Neuronal stem cell (in vitro differentiated cells): ENCODE data around the gene ZNF574.
"Not testable (repeated sequence)": the region's sequence is repeated elsewhere in the genome, so short reads cannot be mapped to it uniquely, and the experiment has no call there.

Experiments
- DNase-seq: peaks from one replicate; pipeline ENCODE4 v3.0.0-alpha.2; 2013; ENCODE audit warnings: low spot score
- H2AFZ ChIP-seq: one replicate; pipeline ENCODE4 v1.6.1; 2013; ENCODE audit warnings: mild to moderate bottlenecking, low read length, inconsistent platforms
- H2AK5ac ChIP-seq: 2 replicates; pipeline ENCODE4 v1.6.1; 2013; ENCODE audit warnings: low read depth, mild to moderate bottlenecking, inconsistent platforms, low read length, moderate library complexity, mixed read lengths
- H2BK120ac ChIP-seq: 2 replicates; pipeline ENCODE4 v1.6.1; 2013; ENCODE audit warnings: low read depth, mild to moderate bottlenecking, inconsistent platforms, low read length, moderate library complexity, mixed read lengths
- H2BK12ac ChIP-seq: one replicate; pipeline ENCODE4 v1.6.1; 2013; ENCODE audit warnings: low read length, inconsistent platforms
- H2BK15ac ChIP-seq: 2 replicates; pipeline ENCODE4 v1.6.1; 2013; ENCODE audit warnings: mild to moderate bottlenecking, low read length, inconsistent platforms, mixed read lengths
- H2BK5ac ChIP-seq: one replicate; pipeline ENCODE4 v1.6.1; 2013; ENCODE audit warnings: inconsistent platforms, mild to moderate bottlenecking, low read length, moderate library complexity
- H3K14ac ChIP-seq: one replicate; pipeline ENCODE4 v1.6.1; 2013; ENCODE audit warnings: low read length, inconsistent platforms
- H3K18ac ChIP-seq: 2 replicates; pipeline ENCODE4 v1.6.1; 2013; ENCODE audit warnings: low read length, inconsistent platforms
- H3K23ac ChIP-seq: 2 replicates; pipeline ENCODE4 v1.6.1; 2013; ENCODE audit warnings: low read depth, mild to moderate bottlenecking, mixed read lengths, low read length, inconsistent platforms; ENCODE audit not compliant: poor library complexity
- H3K27ac ChIP-seq: replicated peaks from 3 replicates; pipeline ENCODE4 v1.5.1; 2013; ENCODE audit warnings: low read length, inconsistent platforms
- H3K27me3 ChIP-seq, 3 experiments: 2 replicates each; pipeline ENCODE4 v1.6.1; 2013; ENCODE audit warnings: low read length in 3 of 3, mild to moderate bottlenecking in 2 of 3, inconsistent platforms in 1 of 3, low read depth in 1 of 3, mixed read lengths in 1 of 3, moderate library complexity in 1 of 3; ENCODE audit not compliant: control insufficient read depth in 3 of 3, insufficient read depth in 3 of 3
- H3K36me3 ChIP-seq, 2 donors: replicated peaks in 1 of 2; 2 replicates each; pipeline ENCODE4 v1.6.1; 2013; ENCODE audit warnings: low read length in 2 of 2; ENCODE audit not compliant: control insufficient read depth in 2 of 2, insufficient read depth in 2 of 2
- H3K4ac ChIP-seq: 2 replicates; pipeline ENCODE4 v1.6.1; 2013; ENCODE audit warnings: inconsistent platforms, mild to moderate bottlenecking, low read length, moderate library complexity
- H3K4me1 ChIP-seq, 2 donors: 1 replicate in 1 of 2; 2 replicates in 1 of 2; pipeline ENCODE4 v1.6.1; 2013; ENCODE audit warnings: low read length in 2 of 2, low read depth in 1 of 2; ENCODE audit not compliant: control insufficient read depth in 2 of 2, insufficient read depth in 1 of 2
- H3K4me2 ChIP-seq: one replicate; pipeline ENCODE4 v1.6.1; 2013; ENCODE audit warnings: mild to moderate bottlenecking, low read length, inconsistent platforms; ENCODE audit not compliant: insufficient read depth, poor library complexity, severe bottlenecking
- H3K4me3 ChIP-seq, 2 donors: 2 replicates each; pipeline ENCODE4 v1.5.1; 2013; ENCODE audit warnings: low read length in 2 of 2, mild to moderate bottlenecking in 2 of 2, inconsistent platforms in 1 of 2, moderate library complexity in 1 of 2
- H3K79me1 ChIP-seq: one replicate; pipeline ENCODE4 v1.6.1; 2013; ENCODE audit warnings: low read depth, mild to moderate bottlenecking, inconsistent platforms, low read length, moderate library complexity
- H3K9ac ChIP-seq: one replicate; pipeline ENCODE4 v1.6.1; 2013; ENCODE audit warnings: mild to moderate bottlenecking, low read depth, low read length, inconsistent platforms; ENCODE audit not compliant: poor library complexity
- H3K9me3 ChIP-seq, 2 donors: replicated peaks in 1 of 2; 2 replicates each; pipeline versions ENCODE3 to v1.6.1; 2013; ENCODE audit warnings: low read length in 2 of 2, mild to moderate bottlenecking in 2 of 2, inconsistent platforms in 1 of 2, low read depth in 1 of 2, mixed read lengths in 1 of 2, moderate library complexity in 1 of 2; ENCODE audit not compliant: control insufficient read depth in 2 of 2, insufficient read depth in 1 of 2
- H4K8ac ChIP-seq: one replicate; pipeline ENCODE4 v1.6.1; 2013; ENCODE audit warnings: low read depth, mild to moderate bottlenecking, inconsistent platforms, low read length, moderate library complexity
- H4K91ac ChIP-seq: one replicate; pipeline ENCODE4 v1.6.1; 2013; ENCODE audit warnings: low read length, low read depth, mild to moderate bottlenecking, inconsistent platforms; ENCODE audit not compliant: poor library complexity
- WGBS, 2 donors: extraction: QIAGEN DNeasy Blood & Tissue Kit; methylation state at CpG; one replicate each; pipeline ENCODE4 v1.1.7; 2013; ENCODE audit warnings: missing lambda C conversion rate in 2 of 2, mixed read lengths in 1 of 2; ENCODE audit not compliant: insufficient read length in 2 of 2, insufficient replicate concordance in 1 of 2; ENCODE audit errors: extremely low coverage in 2 of 2; 5-methylcytosine and 5-hydroxymethylcytosine counted together

ZNF574 gene

GRCh38 chr19:42032431-42032830, 43.5 kb upstream of the ZNF574 start:
- no peak overlapping the region for H4K8ac ChIP-seq
- H2BK5ac ChIP-seq = no peak overlapping the region
- no peak overlapping the region for H2BK12ac ChIP-seq
- no peak for DNase-seq
- H3K9ac ChIP-seq = no peak overlapping the region
- peaks cover 0 to 6% of the 10 kb centered on the region in 2 donors for H3K36me3 ChIP-seq
- H3K14ac ChIP-seq = no peak overlapping the region
- no peak overlapping the region for H3K4ac ChIP-seq
- H2BK120ac ChIP-seq = no peak overlapping the region
- H3K18ac ChIP-seq = no peak overlapping the region
- H3K79me1 ChIP-seq = no peaks in the 10 kb centered on the region
- H3K4me1 ChIP-seq = peaks cover 0 to 16% of the 10 kb centered on the region in 2 donors
- no peaks in the 10 kb centered on the region for H3K27me3 ChIP-seq
- H4K91ac ChIP-seq = no peak overlapping the region
- H3K27ac ChIP-seq = no peak overlapping the region
- H2AK5ac ChIP-seq = no peak overlapping the region
- H2AFZ ChIP-seq = no peak overlapping the region
- H3K4me3 ChIP-seq = no peak overlapping the region
- H3K4me2 ChIP-seq = no peak overlapping the region
- no peak overlapping the region for H3K23ac ChIP-seq
- H2BK15ac ChIP-seq = no peak overlapping the region
- no CpG with 5 or more reads among the region's 5 CpGs for WGBS, 2 donors
- no peaks in the 10 kb centered on the region for H3K9me3 ChIP-seq

GRCh38 chr19:42033413-42033812, 42.6 kb upstream of the ZNF574 start:
- 100% methylated on average over 2 of the region's 5 CpGs; no CpG with 5 or more reads in 1 of the 2 donors for WGBS, 2 donors
- H3K14ac ChIP-seq = no peak overlapping the region
- H4K91ac ChIP-seq = no peak overlapping the region

GRCh38 chr19:42034640-42035391, 41.1 kb upstream of the ZNF574 start:
- H3K18ac ChIP-seq, H4K8ac ChIP-seq, H3K79me1 ChIP-seq, H4K91ac ChIP-seq, H2BK120ac ChIP-seq, H2BK5ac ChIP-seq, H2BK12ac ChIP-seq, H3K4ac ChIP-seq, H3K4me3 ChIP-seq, H3K27me3 ChIP-seq, H2BK15ac ChIP-seq, H2AK5ac ChIP-seq, H3K27ac ChIP-seq, H3K14ac ChIP-seq, H3K23ac ChIP-seq, H3K9me3 ChIP-seq, H2AFZ ChIP-seq, H3K4me2 ChIP-seq, H3K9ac ChIP-seq: not testable (repeated sequence)
- peak; percentile 54 for DNase-seq
- peaks cover 0 to 16% of the 10 kb centered on the region in 2 donors for H3K4me1 ChIP-seq
- WGBS, 2 donors = no CpG with 5 or more reads among the region's 17 CpGs
- H3K36me3 ChIP-seq = peaks cover 0 to 15% of the 10 kb centered on the region in 2 donors

More at GRCh38 chr19:42033413-42033812, 42.6 kb upstream of the ZNF574 start:
- Histone ChIP-seq H3K27ac (no peak overlapping the region), H3K36me3 (peaks cover 0 to 10% of the 10 kb centered on the region in 2 donors), H2AFZ (no peak overlapping the region), H3K4me3 (no peak overlapping the region), H3K4me1 (peaks cover 0 to 16% of the 10 kb centered on the region in 2 donors), H2BK12ac (no peak overlapping the region), H2AK5ac (no peak overlapping the region), H3K18ac (no peak overlapping the region), H3K79me1 (no peaks in the 10 kb centered on the region), H2BK5ac (no peak overlapping the region), H3K23ac (no peak overlapping the region), H3K9ac (no peak overlapping the region), H3K4ac (no peak overlapping the region), H3K9me3 (no peaks in the 10 kb centered on the region), H3K4me2 (no peak overlapping the region), H4K8ac (no peak overlapping the region), H2BK15ac (no peak overlapping the region), H3K27me3 (no peaks in the 10 kb centered on the region), H2BK120ac (no peak overlapping the region)
- DNase-seq = no peak

GRCh38 chr19:42037649-42038048, 38.3 kb upstream of the ZNF574 start:
- Histone ChIP-seq H3K23ac (peak overlapping the region; percentile 68), H2BK15ac (no peak overlapping the region), H3K18ac (no peak overlapping the region), H2AK5ac (no peak overlapping the region), H3K4ac (no peak overlapping the region), H4K91ac (no peak overlapping the region), H3K9me3 (no peaks in the 10 kb centered on the region), H3K36me3 (peaks cover 0 to 31% of the 10 kb centered on the region in 2 donors), H2AFZ (no peak overlapping the region), H3K4me1 (peaks cover 0 to 3% of the 10 kb centered on the region in 2 donors), H2BK12ac (no peak overlapping the region), H3K27me3 (no peaks in the 10 kb centered on the region), H4K8ac (no peak overlapping the region), H3K9ac (no peak overlapping the region), H3K4me2 (no peak overlapping the region), H3K4me3 (no peak overlapping the region), H3K14ac (no peak overlapping the region), H2BK5ac (no peak overlapping the region), H2BK120ac (no peak overlapping the region), H3K27ac (no peak overlapping the region), H3K79me1 (no peaks in the 10 kb centered on the region)
- no CpG with 5 or more reads among the region's 5 CpGs for WGBS, 2 donors
- DNase-seq = no peak
